HFF-Myc (cell line): ENCODE measurements around the gene PCMTD2.
"Not testable (repeated sequence)": the region's sequence is repeated elsewhere in the genome, so short reads cannot be mapped to it uniquely, and the experiment has no call there.

Source experiments
- DNase-seq: peaks from one replicate; pipeline ENCODE4 v3.0.0-alpha.2; 2011; ENCODE audit warnings: low read depth; ENCODE audit errors: extremely low read depth
- H3K4me3 ChIP-seq: replicated peaks from 2 replicates; pipeline ENCODE4 v1.5.1; 2011; ENCODE audit warnings: low read depth, mild to moderate bottlenecking, control low read depth, low read length
- CTCF ChIP-seq: IDR thresholded peaks from 2 replicates; pipeline ENCODE4 v1.5.1; 2012; ENCODE audit warnings: mild to moderate bottlenecking, low read depth, low read length, control low read depth; ENCODE audit errors: missing control alignments

Gene PCMTD2

GRCh38 chr20:64277571-64278316 lies 22.2 kb downstream of the PCMTD2 start:
- H3K4me3 ChIP-seq = no peak overlapping the region
- TF ChIP-seq CTCF = no peak
- no peak for DNase-seq

GRCh38 chr20:64278317-64278681 lies 22.8 kb downstream of the PCMTD2 start:
- TF ChIP-seq CTCF = no peak
- no peak for DNase-seq
- H3K4me3 ChIP-seq = no peak overlapping the region

GRCh38 chr20:64279826-64280459 lies 24.4 kb downstream of the PCMTD2 start:
- TF ChIP-seq CTCF = no peak
- no peak overlapping the region for H3K4me3 ChIP-seq
- no peak for DNase-seq

DNA sequence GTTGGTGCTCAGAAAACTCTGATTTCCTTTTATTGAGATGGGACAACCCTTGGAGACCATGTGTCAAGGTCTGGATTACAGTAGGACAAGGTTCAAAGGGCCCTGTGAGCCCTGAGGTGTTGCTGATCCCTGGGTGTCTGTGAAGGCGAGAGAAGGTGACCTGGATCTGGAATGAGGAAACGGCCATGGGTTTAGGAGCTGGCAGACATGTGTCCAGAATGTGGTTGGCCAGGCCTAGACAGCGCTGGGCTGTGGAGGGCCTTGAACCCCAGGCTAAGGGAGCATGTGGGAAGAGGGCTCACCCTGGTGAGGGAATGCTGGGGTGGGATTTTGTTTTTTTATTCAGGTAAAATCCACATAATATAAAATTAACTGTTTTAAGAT lies 24.9 kb downstream of the PCMTD2 start:
- no peak for TF ChIP-seq CTCF
- H3K4me3 ChIP-seq = no peak overlapping the region
- DNase-seq = no peak

- H3K4me3 ChIP-seq = no peak overlapping the region
- DNase-seq = no peak
- no peak for TF ChIP-seq CTCF
These were observed 28.1 kb downstream of the PCMTD2 start for GRCh38 chr20:64283646-64284045.

DNA sequence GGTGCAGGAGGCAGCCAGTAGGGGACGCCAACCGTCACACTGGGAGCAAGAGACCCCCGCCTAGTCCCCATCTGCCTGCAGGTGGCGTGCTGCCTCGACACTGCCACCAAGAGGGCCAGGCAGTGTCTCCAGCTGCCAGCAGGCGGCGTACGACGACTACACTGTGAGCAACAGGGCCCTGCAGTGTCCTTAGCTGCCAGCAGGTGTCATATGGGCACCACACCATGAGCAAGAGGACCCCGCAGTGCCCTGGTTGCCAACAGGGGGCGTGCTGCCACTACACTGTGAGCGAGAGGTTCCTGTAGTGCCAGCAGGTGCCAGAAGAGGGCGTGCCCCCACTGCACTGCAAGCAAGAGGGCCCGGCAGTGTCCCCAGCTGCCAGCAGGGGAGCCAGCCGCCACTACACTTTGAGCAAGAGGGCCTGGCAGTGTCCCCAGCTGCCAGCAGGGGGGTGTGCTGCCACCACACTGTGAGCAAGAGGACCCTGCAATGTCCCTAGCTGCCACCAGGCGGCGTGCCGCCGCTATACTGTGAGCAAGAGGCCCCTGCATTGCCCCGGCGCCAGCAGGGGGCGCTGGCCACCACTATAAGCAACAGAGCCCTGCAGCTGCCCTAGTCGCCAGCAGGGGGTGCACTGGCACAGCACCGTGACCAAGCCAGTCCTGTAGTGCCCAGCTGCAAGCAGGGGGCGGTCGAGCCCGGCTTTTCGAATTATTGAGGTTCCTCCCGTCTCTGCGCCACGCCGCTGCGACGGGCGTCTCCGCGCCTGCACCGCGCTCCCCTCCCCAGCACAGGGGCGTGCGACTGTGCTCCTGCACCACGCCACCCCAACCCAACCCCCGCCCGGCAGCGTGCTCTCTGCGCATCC lies 30.3 kb downstream of the PCMTD2 start:
- peak; percentile 72 for TF ChIP-seq CTCF
- not testable (repeated sequence) for H3K4me3 ChIP-seq, DNase-seq

DNA sequence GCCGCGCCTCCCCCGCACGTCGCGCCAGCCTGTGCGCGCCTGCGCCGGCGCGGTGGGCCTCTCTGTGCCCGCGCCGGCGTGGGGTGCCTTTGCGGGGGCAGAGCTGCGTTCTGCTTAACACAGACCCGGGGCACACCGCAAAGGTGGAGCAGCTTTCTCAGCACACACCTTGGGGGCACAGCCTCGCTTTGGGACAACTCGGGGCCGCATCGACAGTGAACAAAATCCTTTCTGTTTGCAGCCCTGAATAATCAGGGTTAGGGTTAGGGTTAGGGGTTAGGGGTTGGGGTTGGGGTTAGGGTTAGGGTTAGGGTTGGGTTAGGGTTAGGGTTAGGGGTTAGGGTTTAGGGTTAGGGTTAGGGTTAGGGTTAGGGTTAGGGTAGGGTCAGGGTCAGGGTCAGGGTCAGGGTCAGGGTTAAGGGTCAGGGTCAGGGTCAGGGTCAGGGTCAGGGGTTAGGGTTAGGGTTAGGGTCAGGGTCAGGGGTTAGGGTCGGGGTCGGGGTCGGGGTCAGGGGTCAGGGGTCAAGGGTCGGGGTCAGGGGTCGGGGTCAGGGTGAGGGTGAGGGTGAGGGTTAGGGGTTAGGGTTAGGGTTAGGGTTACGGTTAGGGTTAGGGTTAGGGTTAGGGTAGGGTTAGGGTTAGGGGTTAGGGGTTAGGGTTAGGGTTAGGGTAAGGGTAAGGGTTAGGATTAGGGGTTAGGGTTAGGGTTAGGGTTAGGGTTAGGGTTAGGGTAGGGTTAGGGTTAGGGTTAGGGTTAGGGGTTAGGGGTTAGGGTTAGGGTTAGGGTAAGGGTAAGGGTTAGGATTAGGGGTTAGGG lies 31.1 kb downstream of the PCMTD2 start:
- not testable (repeated sequence) for DNase-seq, H3K4me3 ChIP-seq

GRCh38 chr20:64287264-64287590 lies 31.7 kb downstream of the PCMTD2 start:
- not testable (repeated sequence) for H3K4me3 ChIP-seq, DNase-seq

- not testable (repeated sequence) for DNase-seq, H3K4me3 ChIP-seq
These were observed 36.6 kb downstream of the PCMTD2 start for GRCh38 chr20:64292167-64292566.

DNA sequence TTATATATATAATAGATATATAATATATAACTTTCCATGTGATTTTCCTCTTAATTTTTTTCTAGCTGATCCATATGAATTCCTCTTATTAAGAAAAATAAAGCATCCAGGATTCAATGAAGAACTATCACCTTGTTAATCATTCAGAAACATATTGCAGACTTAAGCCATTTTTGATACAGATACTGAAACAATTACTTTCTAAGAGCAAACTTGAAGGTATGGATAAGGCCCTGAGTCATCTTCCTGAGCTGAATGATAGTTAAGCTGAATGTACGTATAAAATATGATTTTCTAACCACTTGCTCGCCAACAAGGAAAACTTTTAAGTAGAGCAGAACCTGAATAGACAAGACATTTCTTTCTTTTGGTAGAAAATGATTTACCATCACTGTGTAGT lies 47.5 kb downstream of the PCMTD2 start:
- H3K4me3 ChIP-seq, DNase-seq: not testable (repeated sequence)
